GM23338 (cell line): ENCODE results near the gene SEZ6L.

Source experiments
- CREB1 ChIP-seq: fragments of 250-450 bp; sonication (Bioruptor Pico); IDR thresholded peaks from 2 replicates; pipeline ENCODE4 v1.5.0; 2020; ENCODE audit warnings: low read depth, mild to moderate bottlenecking, moderate library complexity
- EZH2 ChIP-seq: fragments of 200-600 bp; sonication (generic); IDR thresholded peaks from one replicate; pipeline ENCODE4 v1.8.0; 2017; ENCODE audit warnings: antibody characterized with exemption, mild to moderate bottlenecking, low read depth; ENCODE audit not compliant: unreplicated experiment
- JUNB ChIP-seq: IDR thresholded peaks from one replicate; pipeline ENCODE4 v1.6.1; 2016; ENCODE audit warnings: antibody characterized with exemption; ENCODE audit not compliant: unreplicated experiment
- TF ChIP-seq, protein P1 (sequence below): IDR thresholded peaks from 2 replicates; pipeline ENCODE4 v1.6.1; 2016; ENCODE audit warnings: antibody characterized with exemption
- TF ChIP-seq, protein P2 (sequence below), 2 experiments: fragments of 200-600 bp in 1 of 2; sonication (generic) in 1 of 2; conservative IDR thresholded peaks; 2 replicates each; pipeline versions ENCODE4 v1.5.1 to v1.6.1; 2016 to 2017; ENCODE audit warnings: antibody characterized with exemption in 2 of 2, low read depth in 2 of 2, mild to moderate bottlenecking in 2 of 2, moderate library complexity in 1 of 2
- TF ChIP-seq, protein P3 (sequence below): IDR thresholded peaks from one replicate; pipeline ENCODE4 v1.6.1; 2018; ENCODE audit warnings: antibody characterized with exemption; ENCODE audit not compliant: unreplicated experiment

DNA sequence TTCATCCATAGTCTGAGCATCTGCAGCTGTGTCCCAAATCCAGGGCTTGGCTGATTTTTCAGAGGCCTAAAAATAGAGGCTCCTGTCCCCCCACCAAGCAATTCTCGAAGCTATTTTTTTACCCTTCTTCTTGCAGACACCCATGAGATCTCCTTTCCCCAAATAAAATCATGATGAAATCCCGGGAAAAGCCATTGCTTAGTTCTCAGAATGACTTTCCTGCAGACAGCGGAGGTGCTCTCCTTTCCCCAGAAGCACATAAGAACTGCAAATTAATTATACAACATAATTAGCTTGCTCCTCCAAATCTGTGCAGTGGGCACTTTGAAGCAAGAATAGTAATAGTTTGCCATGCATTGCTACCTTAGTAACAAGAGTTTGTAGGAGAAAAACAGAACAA, 176.2 kb downstream of the SEZ6L start:
- TF ChIP-seq, protein P1, sequence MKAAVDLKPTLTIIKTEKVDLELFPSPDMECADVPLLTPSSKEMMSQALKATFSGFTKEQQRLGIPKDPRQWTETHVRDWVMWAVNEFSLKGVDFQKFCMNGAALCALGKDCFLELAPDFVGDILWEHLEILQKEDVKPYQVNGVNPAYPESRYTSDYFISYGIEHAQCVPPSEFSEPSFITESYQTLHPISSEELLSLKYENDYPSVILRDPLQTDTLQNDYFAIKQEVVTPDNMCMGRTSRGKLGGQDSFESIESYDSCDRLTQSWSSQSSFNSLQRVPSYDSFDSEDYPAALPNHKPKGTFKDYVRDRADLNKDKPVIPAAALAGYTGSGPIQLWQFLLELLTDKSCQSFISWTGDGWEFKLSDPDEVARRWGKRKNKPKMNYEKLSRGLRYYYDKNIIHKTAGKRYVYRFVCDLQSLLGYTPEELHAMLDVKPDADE, result no peak
- TF ChIP-seq, protein P2, sequence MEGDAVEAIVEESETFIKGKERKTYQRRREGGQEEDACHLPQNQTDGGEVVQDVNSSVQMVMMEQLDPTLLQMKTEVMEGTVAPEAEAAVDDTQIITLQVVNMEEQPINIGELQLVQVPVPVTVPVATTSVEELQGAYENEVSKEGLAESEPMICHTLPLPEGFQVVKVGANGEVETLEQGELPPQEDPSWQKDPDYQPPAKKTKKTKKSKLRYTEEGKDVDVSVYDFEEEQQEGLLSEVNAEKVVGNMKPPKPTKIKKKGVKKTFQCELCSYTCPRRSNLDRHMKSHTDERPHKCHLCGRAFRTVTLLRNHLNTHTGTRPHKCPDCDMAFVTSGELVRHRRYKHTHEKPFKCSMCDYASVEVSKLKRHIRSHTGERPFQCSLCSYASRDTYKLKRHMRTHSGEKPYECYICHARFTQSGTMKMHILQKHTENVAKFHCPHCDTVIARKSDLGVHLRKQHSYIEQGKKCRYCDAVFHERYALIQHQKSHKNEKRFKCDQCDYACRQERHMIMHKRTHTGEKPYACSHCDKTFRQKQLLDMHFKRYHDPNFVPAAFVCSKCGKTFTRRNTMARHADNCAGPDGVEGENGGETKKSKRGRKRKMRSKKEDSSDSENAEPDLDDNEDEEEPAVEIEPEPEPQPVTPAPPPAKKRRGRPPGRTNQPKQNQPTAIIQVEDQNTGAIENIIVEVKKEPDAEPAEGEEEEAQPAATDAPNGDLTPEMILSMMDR (conservative IDR thresholded peaks at IDR 0.05; ENCODE audit: low read depth in 2 of 2), result no peak
- TF ChIP-seq JUNB (no peak), EZH2 (no peak), CREB1 (CRISPR knock-in tag) (no peak)
- TF ChIP-seq, protein P3, sequence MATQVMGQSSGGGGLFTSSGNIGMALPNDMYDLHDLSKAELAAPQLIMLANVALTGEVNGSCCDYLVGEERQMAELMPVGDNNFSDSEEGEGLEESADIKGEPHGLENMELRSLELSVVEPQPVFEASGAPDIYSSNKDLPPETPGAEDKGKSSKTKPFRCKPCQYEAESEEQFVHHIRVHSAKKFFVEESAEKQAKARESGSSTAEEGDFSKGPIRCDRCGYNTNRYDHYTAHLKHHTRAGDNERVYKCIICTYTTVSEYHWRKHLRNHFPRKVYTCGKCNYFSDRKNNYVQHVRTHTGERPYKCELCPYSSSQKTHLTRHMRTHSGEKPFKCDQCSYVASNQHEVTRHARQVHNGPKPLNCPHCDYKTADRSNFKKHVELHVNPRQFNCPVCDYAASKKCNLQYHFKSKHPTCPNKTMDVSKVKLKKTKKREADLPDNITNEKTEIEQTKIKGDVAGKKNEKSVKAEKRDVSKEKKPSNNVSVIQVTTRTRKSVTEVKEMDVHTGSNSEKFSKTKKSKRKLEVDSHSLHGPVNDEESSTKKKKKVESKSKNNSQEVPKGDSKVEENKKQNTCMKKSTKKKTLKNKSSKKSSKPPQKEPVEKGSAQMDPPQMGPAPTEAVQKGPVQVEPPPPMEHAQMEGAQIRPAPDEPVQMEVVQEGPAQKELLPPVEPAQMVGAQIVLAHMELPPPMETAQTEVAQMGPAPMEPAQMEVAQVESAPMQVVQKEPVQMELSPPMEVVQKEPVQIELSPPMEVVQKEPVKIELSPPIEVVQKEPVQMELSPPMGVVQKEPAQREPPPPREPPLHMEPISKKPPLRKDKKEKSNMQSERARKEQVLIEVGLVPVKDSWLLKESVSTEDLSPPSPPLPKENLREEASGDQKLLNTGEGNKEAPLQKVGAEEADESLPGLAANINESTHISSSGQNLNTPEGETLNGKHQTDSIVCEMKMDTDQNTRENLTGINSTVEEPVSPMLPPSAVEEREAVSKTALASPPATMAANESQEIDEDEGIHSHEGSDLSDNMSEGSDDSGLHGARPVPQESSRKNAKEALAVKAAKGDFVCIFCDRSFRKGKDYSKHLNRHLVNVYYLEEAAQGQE, result no peak
